Fibroblast of lung (primary cell): ENCODE results near the gene ARHGEF10L. TPM values are rescaled to one million over a fixed set of nuclear protein-coding genes. Genes with fewer than 3 reads are reported as not detected.

Source experiments
- DNase-seq, 2 donors: peaks; one replicate each; pipeline versions ENCODE4 v3.0.0 to v3.0.0-alpha.2; 2010; ENCODE audit warnings: low read depth in 2 of 2
- H2AFZ ChIP-seq: 2 replicates; pipeline ENCODE4 v1.5.1; 2012; ENCODE audit warnings: low read length, control low read depth, inconsistent platforms
- H3K27ac ChIP-seq: 2 replicates; pipeline ENCODE4 v1.5.1; 2011; ENCODE audit warnings: low read length, control low read depth; ENCODE audit not compliant: insufficient read depth
- H3K27me3 ChIP-seq: 2 replicates; pipeline ENCODE4 v1.5.1; 2011; ENCODE audit warnings: mild to moderate bottlenecking, low read length; ENCODE audit not compliant: control insufficient read depth, insufficient read depth
- H3K36me3 ChIP-seq: 2 replicates; pipeline ENCODE4 v1.5.1; 2011; ENCODE audit warnings: low read length; ENCODE audit not compliant: control insufficient read depth, insufficient read depth
- H3K4me1 ChIP-seq: 2 replicates; pipeline ENCODE4 v1.5.1; 2011; ENCODE audit warnings: low read length; ENCODE audit not compliant: control insufficient read depth, insufficient read depth; ENCODE audit errors: extremely low read depth
- H3K4me2 ChIP-seq: 2 replicates; pipeline ENCODE4 v1.5.1; 2011; ENCODE audit warnings: low read length, control low read depth; ENCODE audit not compliant: insufficient read depth; ENCODE audit errors: extremely low read depth
- H3K4me3 ChIP-seq, 4 experiments: fragments of 200-600 bp in 1 of 4; sonication (generic) in 1 of 4; replicated peaks in 1 of 4; 2 replicates each; pipeline ENCODE4 v1.5.1; 2011 to 2016; ENCODE audit warnings: low read length in 4 of 4, low read depth in 3 of 4, mild to moderate bottlenecking in 3 of 4, control low read depth in 2 of 4, inconsistent platforms in 1 of 4, mixed read lengths in 1 of 4; ENCODE audit not compliant: insufficient read depth in 1 of 4; ENCODE audit errors: control extremely low read depth in 1 of 4
- H3K79me2 ChIP-seq: 2 replicates; pipeline ENCODE4 v1.5.1; 2012; ENCODE audit warnings: mild to moderate bottlenecking, low read length, inconsistent platforms; ENCODE audit not compliant: control insufficient read depth, insufficient read depth
- H3K9ac ChIP-seq: 2 replicates; pipeline ENCODE4 v1.5.1; 2011; ENCODE audit warnings: mild to moderate bottlenecking, low read length, control low read depth; ENCODE audit not compliant: insufficient read depth
- H3K9me3 ChIP-seq: 2 replicates; pipeline ENCODE4 v1.5.1; 2012; ENCODE audit warnings: low read depth, low read length; ENCODE audit not compliant: control insufficient read depth, insufficient read depth
- H4K20me1 ChIP-seq: 2 replicates; pipeline ENCODE4 v1.5.1; 2011; ENCODE audit warnings: low read length; ENCODE audit not compliant: control insufficient read depth, insufficient read depth; ENCODE audit errors: extremely low read depth
- EZH2 ChIP-seq: IDR thresholded peaks from 2 replicates; pipeline ENCODE4 v1.5.1; 2012; ENCODE audit warnings: low read length, control low read depth, mild to moderate bottlenecking; ENCODE audit errors: missing control alignments
- polyA plus RNA-seq, 2 donors: library from polyadenylated mRNA; depleted of rRNA in 1 of 2; stranded (reverse) in 1 of 2; unstranded in 1 of 2; fragments of >200 nt; gene quantifications; 2 replicates each; pipeline ENCODE4 v1.2.1, GENCODE V29; 2011 to 2012; ENCODE audit warnings: missing spikeins in 1 of 2
- total RNA-seq: library from RNA; depleted of rRNA; stranded (reverse); fragments of >200 nt; gene quantifications from 2 replicates; pipeline ENCODE4 v1.2.1, GENCODE V29; 2014
- TF ChIP-seq, protein P1 (sequence below), 2 donors: IDR thresholded peaks in 1 of 2; conservative IDR thresholded peaks in 1 of 2; 1 replicate in 1 of 2; 2 replicates in 1 of 2; pipeline ENCODE4 v1.5.1; 2011 to 2012; ENCODE audit warnings: low read length in 2 of 2, control low read depth in 1 of 2, inconsistent platforms in 1 of 2, low read depth in 1 of 2, mild to moderate bottlenecking in 1 of 2

Gene ARHGEF10L
- total and polyA plus RNA-seq, 2 donors (not counting 1 experiment from before 2014, with no cell fraction given): 11.2 to 24.3 TPM

DNA sequence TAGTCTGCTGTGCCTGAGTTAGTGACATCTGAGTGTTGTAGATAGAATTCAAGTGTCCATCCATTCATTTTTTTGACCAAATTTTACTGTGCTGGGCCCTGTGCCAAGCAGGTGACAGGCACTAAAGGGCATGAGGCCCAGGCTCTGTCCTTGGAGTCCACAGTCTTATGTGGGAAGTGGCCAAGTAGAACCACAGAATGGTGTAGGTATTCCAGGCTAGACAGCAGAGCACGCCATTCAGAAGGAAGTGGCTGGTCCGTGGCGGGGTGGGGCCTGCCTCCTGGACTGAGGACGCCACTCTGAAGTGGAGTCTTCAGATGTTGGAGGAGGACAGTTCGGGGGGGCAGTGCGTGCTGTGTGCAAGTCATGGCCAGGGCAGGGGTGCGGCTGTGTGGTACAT, 146.8 kb downstream of the ARHGEF10L start:
- H3K27ac ChIP-seq: no peak overlapping the region
- no peaks in the 10 kb centered on the region for H3K4me1 ChIP-seq
- no peak for TF ChIP-seq EZH2
- TF ChIP-seq, protein P1, sequence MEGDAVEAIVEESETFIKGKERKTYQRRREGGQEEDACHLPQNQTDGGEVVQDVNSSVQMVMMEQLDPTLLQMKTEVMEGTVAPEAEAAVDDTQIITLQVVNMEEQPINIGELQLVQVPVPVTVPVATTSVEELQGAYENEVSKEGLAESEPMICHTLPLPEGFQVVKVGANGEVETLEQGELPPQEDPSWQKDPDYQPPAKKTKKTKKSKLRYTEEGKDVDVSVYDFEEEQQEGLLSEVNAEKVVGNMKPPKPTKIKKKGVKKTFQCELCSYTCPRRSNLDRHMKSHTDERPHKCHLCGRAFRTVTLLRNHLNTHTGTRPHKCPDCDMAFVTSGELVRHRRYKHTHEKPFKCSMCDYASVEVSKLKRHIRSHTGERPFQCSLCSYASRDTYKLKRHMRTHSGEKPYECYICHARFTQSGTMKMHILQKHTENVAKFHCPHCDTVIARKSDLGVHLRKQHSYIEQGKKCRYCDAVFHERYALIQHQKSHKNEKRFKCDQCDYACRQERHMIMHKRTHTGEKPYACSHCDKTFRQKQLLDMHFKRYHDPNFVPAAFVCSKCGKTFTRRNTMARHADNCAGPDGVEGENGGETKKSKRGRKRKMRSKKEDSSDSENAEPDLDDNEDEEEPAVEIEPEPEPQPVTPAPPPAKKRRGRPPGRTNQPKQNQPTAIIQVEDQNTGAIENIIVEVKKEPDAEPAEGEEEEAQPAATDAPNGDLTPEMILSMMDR (conservative IDR thresholded peaks at IDR 0.05 in 1 of 2, IDR thresholded peaks at IDR 0.05 in 1 of 2; ENCODE audit: low read depth in 1 of 2, low read length in 2 of 2): no peak
- peaks cover 7% of the 10 kb centered on the region for H3K36me3 ChIP-seq
- H4K20me1 ChIP-seq: no peaks in the 10 kb centered on the region
- no peak overlapping the region for H3K9ac ChIP-seq
- no peak overlapping the region for H2AFZ ChIP-seq
- H3K4me3 ChIP-seq: no peak overlapping the region
- H3K27me3 ChIP-seq: no peaks in the 10 kb centered on the region
- no peak overlapping the region for H3K4me2 ChIP-seq
- H3K79me2 ChIP-seq: no peaks in the 10 kb centered on the region
- no peaks in the 10 kb centered on the region for H3K9me3 ChIP-seq
- no peak for DNase-seq

DNA sequence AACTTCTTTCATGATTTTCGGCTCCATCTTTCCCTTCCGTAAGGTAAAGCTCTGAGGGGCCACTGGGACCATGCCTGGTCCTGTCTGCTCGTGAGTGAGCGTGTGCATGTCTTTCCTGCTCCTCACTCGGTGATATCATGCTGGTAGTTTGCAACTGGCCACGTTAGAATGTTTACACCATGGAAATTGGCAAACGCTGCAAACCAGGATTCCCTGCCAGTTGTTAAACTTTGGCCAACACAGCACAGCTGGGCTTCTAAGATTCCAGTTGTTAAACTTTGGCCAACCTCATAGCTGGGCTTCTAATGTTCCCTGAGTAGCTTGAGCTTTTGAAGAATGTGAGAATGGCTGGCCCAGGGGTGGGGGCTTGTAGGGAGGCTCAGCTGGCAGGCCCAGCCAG, 147.6 kb downstream of the ARHGEF10L start:
- peaks cover 7% of the 10 kb centered on the region for H3K36me3 ChIP-seq
- H3K9ac ChIP-seq: no peak overlapping the region
- H3K4me1 ChIP-seq: no peaks in the 10 kb centered on the region
- H3K27ac ChIP-seq: no peak overlapping the region
- no peak overlapping the region for H3K4me2 ChIP-seq
- no peaks in the 10 kb centered on the region for H4K20me1 ChIP-seq
- peak in 1 of 2 donors; percentile 68 for DNase-seq
- H2AFZ ChIP-seq: no peak overlapping the region
- no peaks in the 10 kb centered on the region for H3K27me3 ChIP-seq
- no peaks in the 10 kb centered on the region for H3K9me3 ChIP-seq
- TF ChIP-seq EZH2: no peak
- TF ChIP-seq, protein P1 (conservative IDR thresholded peaks at IDR 0.05 in 1 of 2, IDR thresholded peaks at IDR 0.05 in 1 of 2; ENCODE audit: low read depth in 1 of 2, low read length in 2 of 2): no peak
- H3K4me3 ChIP-seq: no peak overlapping the region
- no peaks in the 10 kb centered on the region for H3K79me2 ChIP-seq

DNA sequence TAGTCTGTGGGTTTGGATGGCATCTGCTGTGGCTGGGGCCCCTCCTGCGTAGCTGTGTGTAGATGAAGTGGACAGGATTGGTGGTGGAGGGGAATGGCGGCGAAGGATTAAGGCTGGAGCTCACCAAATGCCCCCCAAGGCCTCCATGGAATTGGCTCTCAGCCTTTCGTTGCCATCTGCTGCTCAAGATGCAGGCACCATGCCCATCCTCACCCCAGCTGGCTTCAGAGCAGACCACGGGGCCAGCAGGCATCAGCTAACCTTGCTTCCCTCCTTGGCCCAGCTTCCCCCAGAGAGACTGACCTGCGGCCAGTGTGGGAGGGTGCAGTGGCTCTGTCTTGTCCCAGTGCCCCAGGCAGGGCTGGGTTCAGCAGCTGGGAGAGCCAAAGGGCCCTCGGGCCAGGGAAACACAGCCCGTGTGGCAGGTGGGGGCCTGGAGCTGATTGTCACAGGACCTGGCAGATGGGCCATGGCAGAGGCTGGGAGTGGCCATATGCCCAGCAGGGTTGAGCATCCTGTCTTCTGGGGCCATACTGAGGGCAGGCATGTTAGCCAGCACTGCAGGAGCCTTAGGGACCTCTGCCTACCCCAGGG, 148.8 kb downstream of the ARHGEF10L start:
- Histone ChIP-seq H3K9me3 (no peaks in the 10 kb centered on the region), H4K20me1 (no peaks in the 10 kb centered on the region), H2AFZ (no peak overlapping the region), H3K27me3 (no peaks in the 10 kb centered on the region), H3K79me2 (no peaks in the 10 kb centered on the region), H3K9ac (no peak overlapping the region), H3K27ac (no peak overlapping the region), H3K4me1 (no peaks in the 10 kb centered on the region), H3K4me2 (no peak overlapping the region), H3K36me3 (peaks cover 9% of the 10 kb centered on the region), H3K4me3 (no peak overlapping the region)
- TF ChIP-seq, protein P1 (conservative IDR thresholded peaks at IDR 0.05 in 1 of 2, IDR thresholded peaks at IDR 0.05 in 1 of 2; ENCODE audit: low read depth in 1 of 2, low read length in 2 of 2): no peak
- no peak for TF ChIP-seq EZH2
- no peak for DNase-seq
